HL-60/S4 treated with phorbol 12-myristate 13-acetate at 8.2 ng/mL for 4 days and 3 days (cell line): Measurements from ENCODE around the gene COG5.

ENCODE experiments used
- in situ Hi-C: fragments of 300-500 bp; cut with MboI; formaldehyde crosslinking; loops from 2 replicates; pipeline ENCODE4 v1.15.0; 2022; ENCODE audit warnings: low sequenced_read_pairs

The COG5 gene

DNA sequence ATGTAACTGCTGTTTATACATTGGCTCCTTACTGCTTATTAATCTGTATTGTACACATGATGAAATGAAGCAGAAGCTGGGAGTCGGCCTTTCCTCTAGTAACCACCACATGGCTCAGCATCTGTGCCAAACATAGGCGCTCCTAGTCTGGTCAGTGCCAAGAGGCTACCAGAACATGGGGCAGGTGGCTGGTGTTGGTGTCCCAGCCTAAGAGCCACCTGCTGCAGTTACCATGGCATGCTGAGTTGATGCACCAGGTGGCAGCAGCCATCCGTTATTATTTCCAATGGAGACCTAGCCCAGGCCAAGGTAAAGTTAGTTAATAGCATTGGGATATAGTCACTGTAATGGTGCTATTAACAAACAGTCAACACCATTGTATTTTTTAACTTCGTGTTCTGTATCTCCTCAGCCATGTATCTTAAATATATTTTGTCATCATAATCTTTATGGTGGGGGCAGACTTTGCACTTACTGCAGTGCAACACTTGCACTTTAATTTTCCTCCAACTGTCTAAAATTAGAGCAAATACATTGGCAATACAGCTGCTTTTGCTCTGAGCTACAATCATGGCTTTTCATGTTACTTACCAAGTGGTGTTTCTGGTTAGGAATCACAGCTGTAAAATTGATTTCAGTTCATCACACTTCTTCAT lies 361.8 kb downstream of the COG5 start:
- in situ Hi-C loops: no loop called here

DNA sequence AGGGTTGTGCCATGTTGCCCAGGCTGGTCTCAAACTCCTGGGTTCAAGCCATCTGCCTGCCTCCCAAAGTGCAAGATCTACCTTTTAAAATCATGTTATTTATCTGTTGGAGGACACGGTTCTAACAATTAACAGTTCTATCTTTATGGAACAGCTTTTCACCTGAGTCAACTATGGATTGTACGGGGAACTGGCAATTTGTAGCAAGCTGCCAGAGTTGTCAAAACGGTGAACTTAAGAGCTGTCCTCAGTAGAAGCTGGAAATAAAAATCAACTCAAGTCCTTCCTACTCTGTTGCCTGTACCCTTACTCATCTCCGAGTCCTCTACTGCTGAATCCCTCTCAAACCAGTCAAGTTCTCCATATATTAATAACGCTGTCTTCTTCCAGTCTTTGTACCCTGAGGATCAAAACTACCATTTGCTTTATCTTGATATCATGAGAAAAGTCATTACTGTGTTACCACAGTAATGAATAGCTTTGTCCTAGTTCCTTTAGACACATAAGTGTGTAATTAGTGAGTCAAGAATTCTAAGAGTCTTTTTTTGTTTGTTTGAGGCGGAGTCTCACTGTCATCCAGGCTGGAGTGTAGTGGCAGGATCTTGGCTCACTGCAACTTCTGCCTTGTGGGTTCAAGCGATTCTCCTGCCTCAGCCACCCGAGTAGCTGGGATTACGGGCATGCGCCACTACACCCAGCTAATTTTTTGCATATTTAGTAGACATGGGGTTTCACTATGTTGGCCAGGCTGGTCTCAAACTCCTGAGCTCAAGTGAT lies 366.7 kb downstream of the COG5 start:
- in situ Hi-C loops: no loop called here

DNA sequence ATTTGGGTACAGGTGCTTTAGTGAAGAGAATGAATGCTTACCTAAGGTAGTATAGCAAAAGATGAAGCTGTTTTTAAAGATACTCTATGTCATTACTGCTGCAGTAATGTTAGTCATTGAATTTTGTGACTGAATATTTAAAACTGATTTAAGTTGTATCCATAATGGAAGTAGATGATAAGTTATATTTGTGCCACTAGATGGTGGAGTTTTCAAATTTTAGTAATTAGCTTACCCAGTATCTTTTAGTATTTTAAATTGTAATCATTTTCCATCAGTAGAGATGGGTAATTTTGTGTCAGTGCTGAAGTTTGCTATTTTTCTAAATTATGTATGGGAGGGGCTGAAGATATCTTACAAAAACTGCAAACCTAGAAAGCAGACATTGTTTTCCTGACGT lies 369.7 kb downstream of the COG5 start:
- in situ Hi-C loops: no loop called here

DNA sequence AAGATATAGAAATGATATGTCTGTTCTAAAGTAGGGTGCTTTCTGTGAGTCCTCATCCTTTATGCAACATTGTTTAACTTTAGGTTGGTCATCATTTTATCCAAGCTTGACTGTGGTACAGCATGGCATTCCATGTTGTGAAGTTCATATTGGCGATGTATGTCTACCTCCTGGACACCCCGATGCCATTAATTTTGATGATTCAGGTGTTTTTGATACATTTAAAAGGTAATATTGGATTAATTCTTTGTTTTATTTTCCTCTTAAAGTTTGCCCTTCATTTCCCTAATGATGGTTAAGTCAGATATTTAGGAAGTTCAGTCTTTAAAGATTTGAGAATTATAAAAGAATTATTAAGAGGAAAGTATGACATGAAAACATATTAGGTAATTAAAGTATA lies 373.6 kb downstream of the COG5 start:
- in situ Hi-C loops: no loop called here

DNA sequence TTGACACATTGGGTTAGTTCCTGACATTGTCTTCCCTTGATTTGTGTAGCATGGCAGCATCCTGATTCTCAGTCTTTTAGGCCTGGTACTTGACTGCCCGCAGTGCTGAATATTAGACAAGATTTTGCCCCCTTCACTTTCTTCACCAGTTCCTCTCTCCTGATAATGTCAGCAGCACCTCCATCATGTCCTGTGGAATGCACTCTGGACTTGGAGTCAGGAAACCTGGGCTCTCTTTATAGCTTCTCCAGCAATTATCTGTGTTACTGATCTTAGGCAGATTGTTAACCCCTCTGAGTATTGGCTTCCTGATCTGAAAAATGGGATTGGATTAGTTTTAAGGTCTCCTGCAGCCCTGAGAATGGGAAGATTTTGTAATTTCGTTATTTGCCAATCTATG lies 375.9 kb downstream of the COG5 start:
- in situ Hi-C loops: no loop called here

DNA sequence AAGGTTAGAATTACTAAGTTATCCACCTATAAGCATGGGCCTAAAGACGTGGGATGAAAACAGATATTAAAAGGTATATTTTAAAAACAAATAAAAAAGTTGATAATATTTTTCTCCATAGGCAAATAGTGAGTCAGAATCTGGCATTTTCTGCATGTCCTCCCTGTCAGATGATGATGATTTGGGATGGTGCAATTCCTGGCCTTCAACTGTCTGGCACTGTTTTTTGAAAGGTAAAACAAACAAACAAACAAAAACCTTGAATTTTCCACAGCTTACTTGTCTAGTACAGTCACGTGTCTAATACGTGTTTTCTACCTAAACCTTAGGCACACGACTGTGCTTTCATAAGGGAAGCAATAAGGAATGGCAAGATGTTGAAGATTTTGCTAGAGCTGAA lies 377.5 kb downstream of the COG5 start:
- in situ Hi-C loops: no loop called here

DNA sequence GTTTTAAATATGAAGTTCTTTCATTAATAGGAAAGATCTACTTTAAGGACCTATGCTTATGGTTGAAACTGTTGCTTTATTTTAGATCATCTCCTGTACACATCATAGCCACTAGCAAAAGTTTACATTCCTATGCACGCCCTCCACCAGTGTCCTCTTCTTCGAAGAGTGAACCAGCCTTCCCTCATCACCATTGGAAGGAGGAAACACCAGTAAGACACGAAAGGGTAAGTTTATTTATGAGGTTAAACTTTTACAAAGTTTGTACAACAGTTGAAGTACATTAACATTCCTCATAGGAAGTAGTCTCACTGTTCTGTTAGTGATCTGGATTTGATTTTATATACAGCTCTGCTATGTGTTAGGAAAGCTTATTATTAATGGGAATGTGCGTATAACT lies 378.0 kb downstream of the COG5 start:
- in situ Hi-C loops: no loop called here

DNA sequence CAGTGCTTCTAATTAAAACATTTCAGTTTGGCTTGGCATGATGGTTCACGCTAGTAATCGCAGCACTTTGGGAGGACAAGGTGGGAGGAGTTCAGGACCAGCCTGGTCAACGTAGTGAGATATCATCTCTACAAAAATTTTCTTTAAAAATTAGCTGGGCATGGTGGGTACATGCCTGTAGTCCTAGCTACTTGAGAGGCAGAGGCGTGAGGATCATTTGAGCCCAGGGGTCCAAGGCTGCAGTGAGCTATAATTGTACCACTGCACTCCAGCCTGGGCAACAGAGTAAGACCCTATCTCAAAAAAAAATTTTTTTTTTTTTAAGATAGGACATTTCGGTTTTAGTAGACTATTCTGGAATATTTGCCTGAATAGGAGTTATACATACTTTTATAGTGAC lies 382.5 kb downstream of the COG5 start:
- in situ Hi-C loops: no loop called here

DNA sequence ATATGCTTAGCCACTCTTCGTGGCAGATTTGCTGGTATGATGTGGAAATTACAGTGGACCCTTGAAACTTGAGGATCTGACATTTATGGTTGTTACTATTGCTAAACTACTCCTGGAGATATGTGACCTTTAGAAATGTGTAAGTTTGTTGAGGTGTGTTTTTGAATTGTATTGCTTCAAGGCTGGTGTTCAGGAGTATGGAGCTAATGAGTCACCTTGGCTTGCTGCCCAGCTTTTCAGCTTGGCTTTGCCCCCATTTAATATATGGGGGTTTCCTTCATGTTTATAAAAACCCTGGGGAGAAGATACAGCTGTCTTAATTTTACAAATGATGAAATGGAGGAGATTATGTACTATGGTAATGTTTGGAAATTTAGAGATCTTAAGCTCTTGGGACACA lies 383.3 kb downstream of the COG5 start:
- in situ Hi-C loops: no loop called here

DNA sequence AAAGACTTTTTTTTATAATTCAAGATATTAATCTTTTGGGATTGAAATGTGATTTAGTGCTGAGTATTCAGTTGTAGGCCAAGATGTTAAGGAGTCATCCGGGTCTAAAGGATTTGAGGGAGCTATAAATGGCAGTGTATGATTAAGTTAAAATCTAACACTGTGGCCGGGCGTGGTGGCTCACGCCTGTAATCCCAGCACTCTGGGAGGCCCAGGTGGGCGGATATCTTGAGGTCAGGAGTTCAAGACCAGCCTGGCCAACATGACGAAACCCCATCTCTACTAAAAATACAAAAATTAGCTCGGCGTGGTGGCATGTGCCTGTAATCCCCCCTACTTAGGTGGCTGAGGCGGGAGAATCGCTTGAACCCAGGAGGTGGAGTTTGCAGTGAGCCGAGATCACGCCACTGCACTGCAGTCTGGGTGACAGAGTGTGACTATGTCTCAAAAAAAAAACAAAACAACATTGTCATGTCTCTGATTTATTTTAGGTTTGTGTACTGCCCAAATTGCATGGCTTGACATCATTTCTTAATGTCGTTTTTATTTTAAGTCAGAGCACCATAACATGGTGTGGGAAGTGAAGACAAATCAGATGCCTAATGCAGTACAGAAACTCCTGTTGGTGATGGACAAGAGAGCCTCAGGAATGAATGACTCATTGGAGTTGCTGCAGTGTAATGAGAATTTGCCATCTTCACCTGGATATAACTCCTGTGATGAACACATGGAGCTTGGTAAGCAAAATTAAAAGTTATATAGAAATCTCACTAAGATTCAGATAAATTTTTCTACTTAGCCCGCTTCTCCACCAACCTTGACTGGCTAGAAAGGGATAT lies 384.2 kb downstream of the COG5 start:
- in situ Hi-C loops: no loop called here

DNA sequence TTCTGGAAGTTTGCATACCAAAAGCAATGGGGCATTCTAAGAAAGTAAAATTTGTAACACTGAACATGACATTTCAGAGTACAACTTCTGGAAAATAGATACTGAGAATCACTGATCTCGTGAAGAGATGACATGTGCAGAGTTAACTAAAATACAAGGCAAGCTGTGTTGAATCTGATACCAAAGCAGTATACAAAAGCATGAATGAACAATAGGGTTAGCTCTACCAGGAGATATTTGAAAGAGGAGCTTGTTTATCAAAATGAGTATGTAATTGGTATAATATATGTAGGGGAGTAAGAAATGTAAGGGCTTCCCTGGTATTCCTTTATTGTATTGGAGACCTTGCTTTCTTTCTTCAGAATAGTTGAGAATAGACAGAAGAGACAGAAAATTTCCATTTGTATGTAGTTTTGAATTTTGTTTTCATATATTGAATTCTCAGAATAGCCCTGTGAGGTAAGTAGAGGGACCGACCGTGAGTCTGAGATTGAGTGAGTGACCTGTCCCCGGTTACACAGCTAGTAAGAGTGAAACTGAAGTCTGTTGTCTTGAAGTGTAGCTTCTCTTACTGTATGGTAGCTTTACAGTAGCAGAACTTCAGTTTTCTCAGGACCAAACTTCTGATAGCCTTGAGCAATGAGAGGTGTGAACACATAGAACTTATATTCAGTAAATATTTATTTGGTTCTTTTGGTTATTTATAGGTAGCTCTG lies 389.9 kb downstream of the COG5 start:
- in situ Hi-C loops: no loop called here

DNA sequence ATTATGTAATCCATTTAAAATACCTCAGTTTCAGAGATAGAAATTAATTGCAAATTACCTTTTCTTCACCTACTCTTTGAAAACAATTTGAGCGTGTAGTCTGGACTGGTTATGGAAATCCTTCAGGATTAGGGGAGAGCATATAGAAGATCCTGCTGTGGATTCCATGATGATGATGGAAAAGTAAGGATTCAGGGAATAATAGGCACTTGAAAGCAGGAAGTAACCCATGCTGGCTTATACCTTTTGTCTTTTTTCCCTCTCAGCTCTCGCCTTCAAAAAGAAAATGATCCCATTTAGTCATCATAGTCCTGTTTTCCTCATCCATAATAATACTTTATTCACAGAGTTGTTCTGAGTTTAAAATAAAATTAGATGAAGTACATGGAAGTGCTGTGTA lies 390.5 kb downstream of the COG5 start:
- in situ Hi-C loops: no loop called here

DNA sequence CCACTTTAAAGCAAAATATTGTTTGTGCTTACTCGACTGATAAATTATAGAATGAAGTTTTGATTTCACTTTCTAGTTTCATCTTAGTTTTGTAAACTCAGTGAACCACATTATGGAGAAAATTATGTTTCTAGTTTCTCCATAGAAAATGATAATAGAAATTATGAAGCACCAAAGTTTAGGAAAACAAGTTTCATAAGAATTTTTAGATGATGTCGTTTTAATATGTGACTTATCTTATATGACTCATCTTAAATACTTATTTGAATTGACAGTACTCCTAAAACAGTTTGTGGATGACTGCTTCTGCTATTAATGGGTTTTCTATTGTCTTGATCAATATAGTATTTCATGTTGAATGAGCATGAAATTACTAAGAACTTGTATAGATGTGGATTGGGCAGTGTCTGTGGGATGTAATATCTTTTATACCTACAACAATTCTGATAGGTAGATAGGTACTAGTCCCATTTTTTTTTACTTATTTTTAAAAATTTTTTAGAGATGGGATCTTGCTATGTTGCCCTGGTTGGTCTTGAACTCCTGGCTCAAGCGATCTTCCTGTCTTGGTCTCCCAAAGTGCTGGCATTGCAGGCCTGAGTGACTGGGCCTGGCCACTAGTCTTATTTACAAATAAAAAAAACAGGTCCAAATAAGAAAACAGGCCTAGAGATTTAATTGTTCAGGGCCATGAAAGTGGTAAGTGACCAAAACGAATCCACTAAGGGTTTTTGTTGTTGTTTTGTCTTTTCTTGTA lies 391.3 kb downstream of the COG5 start:
- in situ Hi-C loops: no loop called here

DNA sequence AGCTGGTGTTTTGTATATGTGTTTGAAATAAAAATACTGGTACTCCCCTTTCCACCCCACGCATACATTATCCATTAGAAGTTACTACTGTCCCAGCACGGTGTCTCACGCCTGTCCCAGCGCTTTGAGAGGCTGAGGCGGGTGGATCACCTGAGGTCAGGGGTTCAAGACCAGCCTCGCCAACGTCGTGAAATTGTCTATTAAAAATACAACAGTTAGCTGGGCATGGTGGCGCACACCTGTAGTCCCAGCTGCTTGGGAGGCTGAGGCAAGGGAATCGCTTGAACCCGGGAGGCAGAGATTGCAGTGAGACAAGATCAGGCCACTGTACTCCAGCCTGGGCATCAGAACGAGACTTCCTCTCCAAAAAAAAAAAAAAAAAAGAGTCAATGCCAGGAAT lies 392.2 kb downstream of the COG5 start:
- in situ Hi-C loops: no loop called here

DNA sequence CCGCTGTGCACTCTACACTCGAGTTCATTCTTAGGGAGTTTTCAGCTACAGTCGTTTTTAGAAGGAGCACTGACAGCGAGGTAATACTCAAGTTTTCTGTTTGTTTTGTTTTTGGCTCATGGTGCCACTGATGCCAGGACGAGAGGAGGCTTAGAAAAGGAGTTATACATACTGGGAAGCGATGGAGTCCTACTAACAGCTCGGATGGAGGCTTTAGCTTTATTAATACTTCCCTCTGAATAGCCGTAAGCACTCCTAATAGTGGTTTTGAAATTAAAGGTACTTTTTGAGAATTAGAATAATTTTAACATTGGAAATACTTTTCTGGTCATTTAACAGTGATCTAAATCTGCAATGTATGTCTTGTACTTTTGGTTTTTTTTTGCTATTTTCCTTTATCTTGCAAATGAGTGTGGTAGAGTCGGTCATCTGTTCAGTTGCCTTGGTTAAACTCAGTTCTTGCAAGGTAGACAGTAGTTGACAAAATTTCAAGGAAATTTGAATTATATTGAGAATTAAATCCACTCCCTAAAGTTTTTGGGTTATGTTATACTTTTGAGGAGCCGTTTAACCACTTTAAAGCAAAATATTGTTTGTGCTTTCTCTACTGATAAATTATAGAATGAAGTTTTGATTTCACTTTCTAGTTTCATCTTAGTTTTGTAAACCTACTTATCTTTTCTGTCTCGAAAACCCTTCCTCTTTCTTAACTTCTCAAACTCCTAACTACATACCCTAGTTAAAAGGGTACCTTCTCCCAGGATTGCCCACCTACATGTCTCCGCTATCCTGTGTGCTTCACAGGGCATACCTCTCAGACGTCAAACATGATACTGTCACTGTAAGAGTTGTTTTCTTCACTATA lies 393.4 kb downstream of the COG5 start:
- in situ Hi-C loops: no loop called here

DNA sequence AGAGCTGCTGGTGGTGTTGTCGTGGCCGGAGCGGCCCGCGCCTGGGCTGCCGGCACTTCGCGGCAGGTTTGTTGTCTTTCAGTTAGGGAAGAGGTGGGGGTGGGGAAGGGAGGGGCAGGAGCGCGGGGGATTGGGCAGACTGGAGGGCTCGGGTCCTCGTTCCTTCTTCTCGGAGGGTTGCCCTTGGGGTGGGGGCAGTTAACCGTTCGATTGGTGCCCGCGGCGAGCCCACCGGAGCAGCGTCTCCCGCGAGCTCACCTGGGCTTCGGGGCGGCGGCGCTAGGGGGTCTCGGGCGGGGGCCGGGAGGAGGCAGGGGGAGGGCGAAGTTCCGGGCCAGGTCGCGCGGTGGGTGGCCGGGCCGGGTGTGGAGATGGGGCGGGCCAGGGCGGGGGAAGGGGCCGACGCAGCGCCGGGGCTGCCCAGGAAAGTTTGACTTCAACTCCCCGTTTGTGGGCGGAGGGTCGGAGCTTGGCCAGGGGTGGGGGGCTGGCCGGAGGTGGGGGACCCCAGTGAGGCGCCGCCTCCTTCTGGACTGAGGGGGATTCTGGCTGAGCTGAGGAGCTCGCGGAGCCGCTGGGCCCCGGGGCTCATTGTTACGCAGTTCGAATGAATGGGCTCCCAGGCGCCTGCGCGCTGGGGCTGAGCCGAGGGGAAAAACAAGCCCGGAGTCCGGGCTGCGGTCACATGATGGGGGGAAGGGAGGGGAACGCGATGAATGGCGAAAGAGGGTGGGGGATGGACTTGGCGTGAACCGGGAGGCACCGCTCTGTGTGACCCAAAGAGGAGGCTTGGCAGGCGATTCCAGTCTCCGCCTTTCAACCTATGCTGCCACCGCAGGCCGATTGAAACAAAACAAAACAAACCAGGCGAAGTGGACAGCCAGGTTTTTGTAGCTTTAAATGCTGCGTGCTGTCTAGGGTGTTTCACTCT lies 394.3 kb downstream of the COG5 start:
- in situ Hi-C loops: no loop called here

DNA sequence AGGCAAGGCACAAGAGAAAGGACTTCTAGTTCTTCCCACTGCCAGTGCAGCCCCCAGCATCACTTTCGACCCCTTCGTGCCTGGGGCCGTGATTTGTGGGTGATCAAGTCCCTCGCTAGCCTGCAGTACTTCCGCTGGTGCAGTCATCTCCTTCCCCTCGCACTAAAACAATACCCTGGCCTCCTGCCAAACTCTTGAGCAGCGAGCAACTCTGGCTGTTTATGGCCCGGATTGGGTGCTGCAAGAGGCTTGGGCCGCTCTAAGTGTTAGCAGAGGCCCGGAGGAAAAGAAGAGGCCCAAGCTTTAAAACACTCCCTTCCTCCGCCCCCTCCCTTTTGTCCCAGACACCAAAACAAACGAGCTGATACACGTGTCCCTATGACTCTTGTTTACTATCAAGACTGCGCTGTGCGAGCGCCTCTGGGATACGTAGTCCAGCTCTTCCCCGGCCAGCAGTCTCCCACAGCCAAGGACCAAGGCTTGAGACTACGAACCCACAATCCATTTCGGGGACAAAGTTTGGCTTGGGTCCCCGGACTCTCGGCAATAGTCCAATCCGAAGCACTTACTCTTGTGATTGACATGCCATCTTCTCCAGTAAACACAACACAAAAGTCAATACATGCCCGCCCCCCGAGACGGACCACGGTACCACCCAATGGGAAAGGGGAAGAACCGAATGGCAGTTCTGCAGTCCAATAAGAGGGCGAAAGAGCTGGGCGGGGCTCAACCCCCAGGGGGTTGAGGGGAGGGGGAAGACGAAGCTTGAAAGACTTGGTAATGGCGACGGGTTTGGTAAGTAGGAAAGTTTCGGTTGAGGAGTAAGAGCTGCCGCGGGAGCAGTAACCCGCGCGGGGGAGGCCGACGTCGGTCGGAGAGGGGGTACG lies 395.2 kb downstream of the COG5 start, which contains the start of gene HBP1:
TSS of gene HBP1 (plus strand) at position 771 of the 887 bp plus-strand sequence. CDS start 10,891 bp downstream, outside the sequence.
- in situ Hi-C loops: no loop called here
